Caco-2 (cell line): ENCODE results near the gene KSR2. TPM values are rescaled to one million over a fixed set of nuclear protein-coding genes. Genes with fewer than 3 reads are reported as not detected.
A peak's percentile ranks its signal among the peaks of the same experiment; 100 is the strongest.

Experiments
- BruUV-seq: library from RNA; stranded (reverse); fragments of 400-500 nt; replicated peaks from 2 replicates; lab custom pipeline; 2021; lab: Mats Ljungman, UMichigan
- CTCF ChIA-PET: fragments of 300-600 bp; sonication (Branson Sonifier 250); formaldehyde crosslinking; loops from one replicate; lab custom pipeline; 2022; ENCODE audit warnings: antibody characterized with exemption; lab: Charles Lee
- POLR2A ChIA-PET: fragments of 300-600 bp; sonication (Branson Sonifier 250); formaldehyde crosslinking; loops from one replicate; lab custom pipeline; 2022; ENCODE audit warnings: antibody characterized with exemption; lab: Charles Lee
- DNase-seq, 2 experiments: peaks; one replicate each; pipeline versions ENCODE4 v3.0.0 to v3.0.0-alpha.2; 2020 to 2022
- H3K27me3 ChIP-seq: replicated peaks from 2 replicates; pipeline ENCODE4 v1.6.0; 2011; ENCODE audit warnings: low read length; ENCODE audit not compliant: control insufficient read depth, insufficient read depth
- H3K36me3 ChIP-seq: 2 replicates; pipeline ENCODE4 v1.5.1; 2011; ENCODE audit warnings: low read length; ENCODE audit not compliant: control insufficient read depth, insufficient read depth
- H3K4me1 ChIP-seq: fragments of 250-450 bp; sonication (Bioruptor Pico); 2 replicates; pipeline ENCODE4 v1.5.1; 2020; ENCODE audit warnings: mild to moderate bottlenecking
- H3K4me3 ChIP-seq: 2 replicates; pipeline ENCODE4 v1.5.1; 2011; ENCODE audit warnings: low read depth, mild to moderate bottlenecking, control low read depth, low read length
- H3K9me3 ChIP-seq: fragments of 250-450 bp; sonication (Bioruptor Pico); 2 replicates; pipeline ENCODE4 v1.5.1; 2020; ENCODE audit warnings: mild to moderate bottlenecking, moderate library complexity
- H3K27ac Mint-ChIP-seq: one replicate; pipeline ENCODE4 v1.8.0; 2022; ENCODE audit warnings: mixed read lengths; ENCODE audit not compliant: unreplicated experiment
- H3K27me3 Mint-ChIP-seq: one replicate; pipeline ENCODE4 v1.8.0; 2022; ENCODE audit warnings: mixed read lengths; ENCODE audit not compliant: insufficient read depth, unreplicated experiment
- H3K36me3 Mint-ChIP-seq: one replicate; pipeline ENCODE4 v1.8.0; 2022; ENCODE audit warnings: mild to moderate bottlenecking, mixed read lengths; ENCODE audit not compliant: insufficient read depth, unreplicated experiment
- H3K4me1 Mint-ChIP-seq: one replicate; pipeline ENCODE4 v1.8.0; 2022; ENCODE audit warnings: low read depth, mixed read lengths; ENCODE audit not compliant: unreplicated experiment
- H3K4me3 Mint-ChIP-seq: one replicate; pipeline ENCODE4 v1.8.0; 2022; ENCODE audit warnings: mild to moderate bottlenecking, moderate library complexity, mixed read lengths; ENCODE audit not compliant: unreplicated experiment
- H3K9me3 Mint-ChIP-seq: one replicate; pipeline ENCODE4 v1.8.0; 2022; ENCODE audit warnings: mixed read lengths; ENCODE audit not compliant: unreplicated experiment
- CTCF ChIP-seq, 2 experiments: fragments of 200-600 bp in 1 of 2; IDR thresholded peaks; 1 replicate in 1 of 2; 2 replicates in 1 of 2; pipeline versions ENCODE4 v1.5.1 to v1.8.0; 2011 to 2022; ENCODE audit warnings: antibody characterized with exemption in 1 of 2, control low read depth in 1 of 2, inconsistent platforms in 1 of 2, low read depth in 1 of 2, low read length in 1 of 2, mild to moderate bottlenecking in 1 of 2, moderate library complexity in 1 of 2; ENCODE audit not compliant: insufficient read depth in 1 of 2, severe bottlenecking in 1 of 2, unreplicated experiment in 1 of 2
- intact Hi-C: fragments of 100-400 bp; cut with micrococcal nuclease; formaldehyde crosslinking; loops from one replicate; pipeline ENCODE4 v1.10.0; 2022; ENCODE audit not compliant: unreplicated experiment
- total RNA-seq: library from RNA; stranded (reverse); gene quantifications from 2 replicates; pipeline ENCODE4 v1.2.3, GENCODE V29; 2022

The KSR2 gene
- total RNA-seq, 1 experiment from 2014 or later: 0.66 TPM

DNA sequence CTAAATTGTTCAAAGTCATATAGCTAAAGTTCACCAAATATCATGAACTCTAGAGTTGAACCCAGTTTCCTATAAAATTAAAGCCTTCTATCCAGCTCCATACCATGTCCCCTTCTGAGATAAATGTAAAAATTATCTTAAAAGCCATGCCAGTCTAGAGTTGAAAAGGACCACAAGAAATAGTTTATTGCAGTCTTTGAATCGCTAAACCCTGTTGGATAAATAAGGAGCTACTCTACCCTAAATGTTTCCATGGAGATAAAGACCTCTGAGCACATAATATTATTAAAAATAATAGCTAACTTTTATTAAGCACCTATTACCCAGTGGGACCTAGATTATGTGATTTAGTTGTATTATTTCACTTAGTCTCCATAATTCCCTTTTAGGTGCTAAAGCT, 379.8 kb downstream of the KSR2 start:
- peaks cover under 1% of the 10 kb centered on the region for H3K4me1 ChIP-seq
- H3K27ac Mint-ChIP-seq: no peak overlapping the region
- ChIA-PET CTCF (interaction anchor here (0.8 to 4.1 kb wide), 3 partner anchors 16 to 261 kb away, joined by 3 to 42 read pairs (median 3); no protein-coding TSS in a partner anchor), POLR2A (no interaction called here)
- TF ChIP-seq CTCF (IDR thresholded peaks at IDR 0.05; ENCODE audit: insufficient read depth in 1 of 2, low read depth in 1 of 2, low read length in 1 of 2, severe bottlenecking in 1 of 2, unreplicated experiment in 1 of 2): no peak
- H3K36me3 ChIP-seq: no peaks in the 10 kb centered on the region
- DNase-seq: no peak
- no peak overlapping the region for H3K4me3 ChIP-seq
- peaks cover 6% of the 10 kb centered on the region for H3K27me3 Mint-ChIP-seq
- H3K27me3 ChIP-seq: no peaks in the 10 kb centered on the region
- intact Hi-C loops: no loop called here
- H3K4me1 Mint-ChIP-seq: peaks cover 6% of the 10 kb centered on the region
- BruUV-seq: no TSS peak
- no peak overlapping the region for H3K4me3 Mint-ChIP-seq
- H3K9me3 ChIP-seq: no peaks in the 10 kb centered on the region
- peaks cover 4% of the 10 kb centered on the region for H3K36me3 Mint-ChIP-seq
- no peaks in the 10 kb centered on the region for H3K9me3 Mint-ChIP-seq

GRCh38 chr12:117587631-117588287, 381.0 kb downstream of the KSR2 start:
- H3K27me3 Mint-ChIP-seq: peaks cover 9% of the 10 kb centered on the region
- H3K27ac Mint-ChIP-seq: no peak overlapping the region
- Histone ChIP-seq H3K27me3 (no peaks in the 10 kb centered on the region), H3K4me1 (no peaks in the 10 kb centered on the region), H3K4me3 (no peak overlapping the region), H3K9me3 (no peaks in the 10 kb centered on the region), H3K36me3 (no peaks in the 10 kb centered on the region)
- intact Hi-C loops: loop anchor here (1.0 kb wide), 2 partner anchors 220 to 375 kb away; no protein-coding TSS in a partner anchor
- no TSS peak for BruUV-seq
- H3K36me3 Mint-ChIP-seq: peaks cover 4% of the 10 kb centered on the region
- peak overlapping the region; percentile 30 for H3K4me3 Mint-ChIP-seq
- peaks cover 6% of the 10 kb centered on the region for H3K4me1 Mint-ChIP-seq
- peak; percentile 55 to 70 for DNase-seq
- no peaks in the 10 kb centered on the region for H3K9me3 Mint-ChIP-seq
- CTCF ChIA-PET: interaction anchor here (0.6 to 4.1 kb wide), 3 partner anchors 161 to 270 kb away, joined by 3 to 42 read pairs (median 6); no protein-coding TSS in a partner anchor
- POLR2A ChIA-PET: no interaction called here
- TF ChIP-seq CTCF (IDR thresholded peaks at IDR 0.05; ENCODE audit: insufficient read depth in 1 of 2, low read depth in 1 of 2, low read length in 1 of 2, severe bottlenecking in 1 of 2, unreplicated experiment in 1 of 2): peak; percentile 84 to 85

GRCh38 chr12:117583677-117584225, 385.0 kb downstream of the KSR2 start:
- peaks cover 6% of the 10 kb centered on the region for H3K4me1 Mint-ChIP-seq
- TF ChIP-seq CTCF (IDR thresholded peaks at IDR 0.05; ENCODE audit: insufficient read depth in 1 of 2, low read depth in 1 of 2, low read length in 1 of 2, severe bottlenecking in 1 of 2, unreplicated experiment in 1 of 2): no peak

More at GRCh38 chr12:117583677-117584225, 385.0 kb downstream of the KSR2 start:
- intact Hi-C loops: no loop called here
- ChIA-PET CTCF (no interaction called here), POLR2A (no interaction called here)
- Mint-ChIP-seq H3K27ac (no peak overlapping the region), H3K27me3 (peaks cover 9% of the 10 kb centered on the region), H3K4me3 (no peak overlapping the region), H3K36me3 (no peaks in the 10 kb centered on the region), H3K9me3 (no peaks in the 10 kb centered on the region)
- H3K4me3 ChIP-seq: no peak overlapping the region
- no peaks in the 10 kb centered on the region for H3K9me3 ChIP-seq
- H3K4me1 ChIP-seq: no peaks in the 10 kb centered on the region
- no peaks in the 10 kb centered on the region for H3K36me3 ChIP-seq
- DNase-seq: no peak
- BruUV-seq: no TSS peak
- H3K27me3 ChIP-seq: no peaks in the 10 kb centered on the region
